ENCODE measurements around the gene KRT33B. TPM values are rescaled to one million over a fixed set of nuclear protein-coding genes. Genes with fewer than 3 reads are reported as not detected.

KRT33B gene
- total and polyA plus RNA-seq, 2 experiments from 2014 or later, result 0.35 TPM; not detected in 1

GRCh38 chr17:41326173-41327145 lies 43.2 kb downstream of the KRT33B start:
- Histone ChIP-seq H3K4me2 (no peak overlapping the region), H3K36me3 (replicated peaks; ENCODE audit: insufficient read depth, low read depth) (no peaks in the 10 kb centered on the region), H4K20me1 (ENCODE audit: insufficient read depth, poor library complexity, severe bottlenecking) (no peaks in the 10 kb centered on the region), H3K27me3 (no peaks in the 10 kb centered on the region), H3K79me2 (no peaks in the 10 kb centered on the region), H3K9me2 (replicated peaks; ENCODE audit: insufficient read depth) (no peaks in the 10 kb centered on the region), H3K9me3 (ENCODE audit: low read depth) (no peaks in the 10 kb centered on the region), H3K27ac (no peak overlapping the region), H3K4me1 (ENCODE audit: insufficient read depth) (no peaks in the 10 kb centered on the region), H3K4me3 (no peak overlapping the region), H2AFZ (no peak overlapping the region)
- DNase-seq (ENCODE audit: low spot score), result no peak
- no peak for TF ChIP-seq EZH2phosphoT487 (IDR thresholded peaks at IDR 0.05; ENCODE audit: low read depth, severe bottlenecking, unreplicated experiment)
- no peak for TF ChIP-seq EZH2 (IDR thresholded peaks at IDR 0.05; ENCODE audit: borderline replicate concordance)
- no peak for TF ChIP-seq CTCF (IDR thresholded peaks at IDR 0.05; ENCODE audit: poor library complexity)
- WGBS (ENCODE audit: low lambda C conversion rate, missing lambda C conversion rate), result 94% methylated on average over 18 of the region's 18 CpGs

GRCh38 chr17:41325611-41326010 lies 44.0 kb downstream of the KRT33B start:
- H3K27ac ChIP-seq, result no peak overlapping the region
- H3K4me3 ChIP-seq, result no peak overlapping the region
- H2AFZ ChIP-seq, result no peak overlapping the region
- H4K20me1 ChIP-seq (ENCODE audit: insufficient read depth, poor library complexity, severe bottlenecking), result no peaks in the 10 kb centered on the region
- TF ChIP-seq CTCF (IDR thresholded peaks at IDR 0.05; ENCODE audit: poor library complexity) (no peak), EZH2phosphoT487 (IDR thresholded peaks at IDR 0.05; ENCODE audit: low read depth, severe bottlenecking, unreplicated experiment) (no peak), EZH2 (IDR thresholded peaks at IDR 0.05; ENCODE audit: borderline replicate concordance) (no peak)
- no peak overlapping the region for H3K4me2 ChIP-seq
- no peaks in the 10 kb centered on the region for H3K79me2 ChIP-seq
- no peaks in the 10 kb centered on the region for H3K36me3 ChIP-seq (replicated peaks; ENCODE audit: insufficient read depth, low read depth)
- WGBS (ENCODE audit: low lambda C conversion rate, missing lambda C conversion rate), result 94% methylated on average over 6 of the region's 6 CpGs
- H3K9me2 ChIP-seq (replicated peaks; ENCODE audit: insufficient read depth), result no peaks in the 10 kb centered on the region
- H3K9me3 ChIP-seq (ENCODE audit: low read depth), result no peaks in the 10 kb centered on the region
- no peaks in the 10 kb centered on the region for H3K4me1 ChIP-seq (ENCODE audit: insufficient read depth)
- DNase-seq (ENCODE audit: low spot score), result no peak
- H3K27me3 ChIP-seq, result no peaks in the 10 kb centered on the region

- no peak for TF ChIP-seq EZH2phosphoT487 (IDR thresholded peaks at IDR 0.05; ENCODE audit: low read depth, severe bottlenecking, unreplicated experiment)
- TF ChIP-seq EZH2 (IDR thresholded peaks at IDR 0.05; ENCODE audit: borderline replicate concordance), result no peak
- no peak for TF ChIP-seq CTCF (IDR thresholded peaks at IDR 0.05; ENCODE audit: poor library complexity)
- Histone ChIP-seq H3K4me3 (no peak overlapping the region), H4K20me1 (ENCODE audit: insufficient read depth, poor library complexity, severe bottlenecking) (no peaks in the 10 kb centered on the region), H3K27me3 (no peaks in the 10 kb centered on the region), H3K9me2 (replicated peaks; ENCODE audit: insufficient read depth) (no peaks in the 10 kb centered on the region), H3K9me3 (ENCODE audit: low read depth) (no peaks in the 10 kb centered on the region), H2AFZ (no peak overlapping the region), H3K27ac (no peak overlapping the region), H3K4me2 (no peak overlapping the region), H3K36me3 (replicated peaks; ENCODE audit: insufficient read depth, low read depth) (no peaks in the 10 kb centered on the region), H3K4me1 (ENCODE audit: insufficient read depth) (no peaks in the 10 kb centered on the region), H3K79me2 (no peaks in the 10 kb centered on the region)
- WGBS (ENCODE audit: low lambda C conversion rate, missing lambda C conversion rate), result 84% methylated on average over 8 of the region's 10 CpGs
- DNase-seq (ENCODE audit: low spot score), result no peak
Measured at GRCh38 chr17:41325126-41325525, 44.5 kb downstream of the KRT33B start.

Measured in hepatocyte (in vitro differentiated cells).